ENCODE results near the gene PPP1R13L. TPM values are rescaled to one million over a fixed set of nuclear protein-coding genes. Genes with fewer than 3 reads are reported as not detected.

The PPP1R13L gene
- total RNA-seq, 4 donors from 2014 or later: 257 to 851 (median 501) TPM

DNA sequence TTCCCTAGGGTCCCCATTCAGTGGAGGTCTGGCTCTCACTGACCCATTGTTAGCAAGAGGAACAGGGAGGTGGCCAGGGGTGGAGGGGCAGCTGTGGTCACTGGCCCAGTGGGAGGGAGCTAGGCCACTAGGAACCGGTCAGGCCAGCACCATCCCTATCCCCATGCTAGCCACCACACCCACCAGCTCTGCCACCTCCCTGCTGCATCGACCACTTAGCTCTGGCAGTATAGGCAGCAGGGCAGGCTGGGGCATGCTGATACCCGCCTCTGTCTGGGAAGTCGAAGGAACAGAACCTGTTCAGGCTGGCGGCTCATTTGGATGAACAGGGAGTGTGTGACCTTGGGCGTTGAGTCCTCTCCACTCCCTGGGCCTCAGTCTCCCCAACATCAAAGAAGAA is 4.7 kb downstream of the PPP1R13L start:
- TF ChIP-seq POLR2A (IDR thresholded peaks at IDR 0.05): no peak
- TF ChIP-seq CTCF (IDR thresholded peaks at IDR 0.05): no peak
- DNase-seq (ENCODE audit: low spot score in 2 of 2): peak in 1 of 2 donors; percentile 84
- 41 to 60% methylated on average over 5 to 6 of the region's 6 CpGs for WGBS, 2 donors
- intact Hi-C loops (cut with DNase I; ENCODE audit: low total_unique reads): no loop called here
- H3K4me3 ChIP-seq (ENCODE audit: low read depth, poor library complexity, severe bottlenecking): no peak overlapping the region

GRCh38 chr19:45395821-45396617 is 8.8 kb downstream of the PPP1R13L start:
- no peak for DNase-seq (ENCODE audit: low spot score in 2 of 2)
- no peak overlapping the region for H3K4me3 ChIP-seq (ENCODE audit: low read depth, poor library complexity, severe bottlenecking)
- intact Hi-C loops (cut with DNase I; ENCODE audit: low total_unique reads): no loop called here
- TF ChIP-seq CTCF (IDR thresholded peaks at IDR 0.05) (no peak), POLR2A (IDR thresholded peaks at IDR 0.05) (no peak)
- 76 to 77% methylated on average over 59 of the region's 59 CpGs for WGBS, 2 donors

GRCh38 chr19:45391871-45392665 is 12.8 kb downstream of the PPP1R13L start:
- TF ChIP-seq CTCF (IDR thresholded peaks at IDR 0.05) (no peak), POLR2A (IDR thresholded peaks at IDR 0.05) (no peak)
- 89 to 91% methylated on average over 18 to 20 of the region's 21 CpGs for WGBS, 2 donors
- H3K4me3 ChIP-seq (ENCODE audit: low read depth, poor library complexity, severe bottlenecking): no peak overlapping the region
- intact Hi-C loops (cut with DNase I; ENCODE audit: low total_unique reads): no loop called here
- no peak for DNase-seq (ENCODE audit: low spot score in 2 of 2)

DNA sequence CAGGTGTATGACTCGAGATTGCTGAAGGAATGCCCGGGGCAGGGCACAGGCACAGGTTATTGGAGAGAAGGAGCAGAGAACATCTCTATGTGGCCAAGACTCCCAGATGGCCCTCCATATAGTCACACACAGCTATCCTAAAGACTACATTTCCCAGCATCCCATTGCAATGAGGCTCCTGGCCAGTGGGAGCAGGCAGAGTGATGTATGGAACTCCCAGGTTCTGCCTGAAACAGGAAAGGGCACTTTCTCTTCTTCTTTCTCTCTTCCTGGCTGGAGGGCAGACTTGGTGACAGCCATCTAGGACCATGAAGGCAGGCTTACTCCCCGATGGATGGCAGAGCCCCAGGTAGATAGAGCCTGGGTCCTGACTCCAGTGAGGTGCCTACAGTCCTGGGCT is 13.5 kb downstream of the PPP1R13L start:
- no peak for DNase-seq (ENCODE audit: low spot score in 2 of 2)
- intact Hi-C loops (cut with DNase I; ENCODE audit: low total_unique reads): no loop called here
- 54 to 69% methylated on average over 3 of the region's 3 CpGs for WGBS, 2 donors
- TF ChIP-seq CTCF (IDR thresholded peaks at IDR 0.05) (no peak), POLR2A (IDR thresholded peaks at IDR 0.05) (no peak)
- H3K4me3 ChIP-seq (ENCODE audit: low read depth, poor library complexity, severe bottlenecking): no peak overlapping the region

DNA sequence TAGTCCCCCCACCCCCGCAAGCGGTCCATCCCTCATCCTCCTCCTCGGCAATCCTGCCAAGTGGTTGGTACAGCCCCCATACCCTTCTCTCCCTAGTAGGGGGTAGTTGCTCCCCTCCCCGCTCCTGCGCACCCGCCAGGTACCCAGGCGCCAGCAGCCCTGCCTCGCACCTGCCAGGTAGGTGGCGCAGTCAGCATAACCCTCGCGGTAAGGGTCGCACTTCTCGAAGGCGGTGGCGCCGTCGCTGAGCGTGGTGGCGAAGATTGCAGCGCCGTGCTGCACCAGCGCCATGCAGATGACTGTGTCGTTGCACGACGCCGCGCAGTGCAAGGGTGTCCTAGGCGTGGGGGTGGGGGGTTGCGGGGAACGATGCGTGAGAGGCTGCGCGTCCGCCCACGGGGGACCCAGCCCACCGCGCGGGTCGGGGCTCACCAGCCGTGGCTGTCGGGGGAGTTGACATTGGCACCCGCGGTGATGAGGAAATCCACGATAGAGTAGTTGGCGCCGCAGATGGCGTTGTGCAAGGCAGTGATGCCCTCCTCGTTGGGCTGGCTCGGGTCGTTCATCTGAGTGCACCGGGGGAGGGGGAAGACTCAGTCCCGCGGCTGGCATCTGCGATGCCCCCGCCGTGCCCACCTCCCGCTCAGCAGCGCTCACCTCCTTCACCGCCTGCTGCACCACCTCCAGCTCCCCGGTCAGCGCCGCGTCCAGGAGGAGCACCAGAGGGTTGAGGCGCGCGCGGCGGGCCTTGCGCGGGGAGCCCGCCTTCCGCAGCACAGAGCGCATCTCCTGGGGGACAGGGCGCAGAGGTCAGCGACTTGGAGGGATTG is 19.3 kb downstream of the PPP1R13L start:
- no peak overlapping the region for H3K4me3 ChIP-seq (ENCODE audit: low read depth, poor library complexity, severe bottlenecking)
- TF ChIP-seq POLR2A (IDR thresholded peaks at IDR 0.05): no peak
- no peak for TF ChIP-seq CTCF (IDR thresholded peaks at IDR 0.05)
- intact Hi-C loops (cut with DNase I; ENCODE audit: low total_unique reads): no loop called here
- no peak for DNase-seq (ENCODE audit: low spot score in 2 of 2)
- WGBS, 2 donors: 41 to 44% methylated on average over 60 to 75 of the region's 75 CpGs
